GM23338 (cell line): ENCODE data around the gene MTHFR.

ENCODE experiments used
- CREB1 ChIP-seq: fragments of 250-450 bp; sonication (Bioruptor Pico); IDR thresholded peaks from 2 replicates; pipeline ENCODE4 v1.5.0; 2020; ENCODE audit warnings: low read depth, mild to moderate bottlenecking, moderate library complexity
- CTCF ChIP-seq, 2 experiments: fragments of 200-600 bp in 1 of 2; sonication (generic) in 1 of 2; conservative IDR thresholded peaks; 2 replicates each; pipeline versions ENCODE4 v1.5.1 to v1.6.1; 2016 to 2017; ENCODE audit warnings: antibody characterized with exemption in 2 of 2, low read depth in 2 of 2, mild to moderate bottlenecking in 2 of 2, moderate library complexity in 1 of 2
- EZH2 ChIP-seq: fragments of 200-600 bp; sonication (generic); IDR thresholded peaks from one replicate; pipeline ENCODE4 v1.8.0; 2017; ENCODE audit warnings: antibody characterized with exemption, mild to moderate bottlenecking, low read depth; ENCODE audit not compliant: unreplicated experiment
- EZH2phosphoT487 ChIP-seq: fragments of 200-600 bp; sonication (generic); IDR thresholded peaks from one replicate; pipeline ENCODE4 v1.8.1; 2018; ENCODE audit warnings: antibody characterized with exemption; ENCODE audit not compliant: unreplicated experiment
- JUNB ChIP-seq: IDR thresholded peaks from one replicate; pipeline ENCODE4 v1.6.1; 2016; ENCODE audit warnings: antibody characterized with exemption; ENCODE audit not compliant: unreplicated experiment
- NANOG ChIP-seq: IDR thresholded peaks from 2 replicates; pipeline ENCODE4 v1.6.1; 2016; ENCODE audit warnings: antibody characterized with exemption, borderline replicate concordance
- POLR2AphosphoS5 ChIP-seq: IDR thresholded peaks from 2 replicates; pipeline ENCODE4 v1.6.1; 2016; ENCODE audit warnings: antibody characterized with exemption, low read depth
- REST ChIP-seq: IDR thresholded peaks from one replicate; pipeline ENCODE4 v1.6.1; 2018; ENCODE audit warnings: antibody characterized with exemption; ENCODE audit not compliant: unreplicated experiment
- STAT1 ChIP-seq: IDR thresholded peaks from one replicate; pipeline ENCODE4 v1.6.1; 2016; ENCODE audit warnings: antibody characterized with exemption; ENCODE audit not compliant: unreplicated experiment
- ZNF114 ChIP-seq: fragments of 250-450 bp; sonication (Bioruptor Pico); IDR thresholded peaks from 2 replicates; pipeline ENCODE4 v1.5.0; 2020; ENCODE audit warnings: mild to moderate bottlenecking, moderate library complexity
- ZNF331 ChIP-seq: fragments of 250-450 bp; sonication (Bioruptor Pico); IDR thresholded peaks from 2 replicates; pipeline ENCODE4 v1.5.0; 2020; ENCODE audit warnings: low read depth, mild to moderate bottlenecking, moderate library complexity

GRCh38 chr1:11757047-11757446, 48.7 kb downstream of the MTHFR start:
- TF ChIP-seq CTCF (conservative IDR thresholded peaks at IDR 0.05; ENCODE audit: low read depth in 2 of 2) (no peak), EZH2 (no peak), CREB1 (no peak), EZH2phosphoT487 (no peak), POLR2AphosphoS5 (no peak), JUNB (no peak), ZNF114 (CRISPR knock-in tag) (no peak), STAT1 (no peak), NANOG (no peak), REST (no peak), ZNF331 (no peak)
